ENCODE results near the gene TMPRSS6. TPM values are rescaled to one million over a fixed set of nuclear protein-coding genes. Genes with fewer than 3 reads are reported as not detected.

TMPRSS6 gene
- total RNA-seq, 1 donor from 2014 or later: not detected

DNA sequence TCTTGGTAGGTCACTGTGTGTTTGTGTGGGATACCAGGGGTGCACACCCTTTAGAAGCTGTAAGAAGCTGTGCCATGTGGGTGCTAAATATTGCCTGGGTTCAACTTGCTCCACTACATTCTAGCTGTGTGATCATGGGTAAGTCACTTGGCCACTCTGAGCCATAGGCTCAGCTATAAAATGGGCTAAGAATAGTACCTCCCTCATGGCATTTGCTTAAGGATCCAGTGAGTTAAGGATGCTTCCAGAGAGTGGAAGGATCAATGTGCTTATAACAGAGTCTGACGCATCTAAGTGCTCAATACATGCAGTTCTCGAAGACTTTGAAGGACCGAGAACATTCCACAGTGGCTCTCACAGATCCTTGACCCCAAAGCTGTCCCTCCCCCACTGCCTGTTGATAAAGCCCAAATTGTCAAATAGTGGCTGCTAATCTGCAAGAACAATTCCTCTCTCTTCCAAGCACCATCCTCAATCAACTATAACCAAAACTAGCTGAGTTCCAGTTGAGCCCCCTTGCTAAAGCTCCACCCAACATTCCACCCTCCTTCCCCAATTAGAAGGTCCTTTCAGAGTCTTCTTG lies 13.2 kb upstream of the TMPRSS6 start:
- Histone ChIP-seq H3K36me3 (no peaks in the 10 kb centered on the region), H3K4me1 (no peaks in the 10 kb centered on the region), H3K9me3 (no peaks in the 10 kb centered on the region), H3K27me3 (no peaks in the 10 kb centered on the region), H3K4me3 (no peak overlapping the region), H3K27ac (no peak overlapping the region)
- no peak for DNase-seq (ENCODE audit: extremely low spot score in 2 of 2)
- TF ChIP-seq, protein P1, sequence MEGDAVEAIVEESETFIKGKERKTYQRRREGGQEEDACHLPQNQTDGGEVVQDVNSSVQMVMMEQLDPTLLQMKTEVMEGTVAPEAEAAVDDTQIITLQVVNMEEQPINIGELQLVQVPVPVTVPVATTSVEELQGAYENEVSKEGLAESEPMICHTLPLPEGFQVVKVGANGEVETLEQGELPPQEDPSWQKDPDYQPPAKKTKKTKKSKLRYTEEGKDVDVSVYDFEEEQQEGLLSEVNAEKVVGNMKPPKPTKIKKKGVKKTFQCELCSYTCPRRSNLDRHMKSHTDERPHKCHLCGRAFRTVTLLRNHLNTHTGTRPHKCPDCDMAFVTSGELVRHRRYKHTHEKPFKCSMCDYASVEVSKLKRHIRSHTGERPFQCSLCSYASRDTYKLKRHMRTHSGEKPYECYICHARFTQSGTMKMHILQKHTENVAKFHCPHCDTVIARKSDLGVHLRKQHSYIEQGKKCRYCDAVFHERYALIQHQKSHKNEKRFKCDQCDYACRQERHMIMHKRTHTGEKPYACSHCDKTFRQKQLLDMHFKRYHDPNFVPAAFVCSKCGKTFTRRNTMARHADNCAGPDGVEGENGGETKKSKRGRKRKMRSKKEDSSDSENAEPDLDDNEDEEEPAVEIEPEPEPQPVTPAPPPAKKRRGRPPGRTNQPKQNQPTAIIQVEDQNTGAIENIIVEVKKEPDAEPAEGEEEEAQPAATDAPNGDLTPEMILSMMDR (IDR thresholded peaks at IDR 0.05): no peak
- TF ChIP-seq POLR2A (IDR thresholded peaks at IDR 0.05) (no peak), POLR2AphosphoS5 (IDR thresholded peaks at IDR 0.05; ENCODE audit: insufficient read depth in 1 of 2, low read depth in 1 of 2) (no peak)
- intact Hi-C loops (cut with DNase I): loop anchor here (10.0 kb wide), 1 partner anchor 498 kb away; no protein-coding TSS in a partner anchor

DNA sequence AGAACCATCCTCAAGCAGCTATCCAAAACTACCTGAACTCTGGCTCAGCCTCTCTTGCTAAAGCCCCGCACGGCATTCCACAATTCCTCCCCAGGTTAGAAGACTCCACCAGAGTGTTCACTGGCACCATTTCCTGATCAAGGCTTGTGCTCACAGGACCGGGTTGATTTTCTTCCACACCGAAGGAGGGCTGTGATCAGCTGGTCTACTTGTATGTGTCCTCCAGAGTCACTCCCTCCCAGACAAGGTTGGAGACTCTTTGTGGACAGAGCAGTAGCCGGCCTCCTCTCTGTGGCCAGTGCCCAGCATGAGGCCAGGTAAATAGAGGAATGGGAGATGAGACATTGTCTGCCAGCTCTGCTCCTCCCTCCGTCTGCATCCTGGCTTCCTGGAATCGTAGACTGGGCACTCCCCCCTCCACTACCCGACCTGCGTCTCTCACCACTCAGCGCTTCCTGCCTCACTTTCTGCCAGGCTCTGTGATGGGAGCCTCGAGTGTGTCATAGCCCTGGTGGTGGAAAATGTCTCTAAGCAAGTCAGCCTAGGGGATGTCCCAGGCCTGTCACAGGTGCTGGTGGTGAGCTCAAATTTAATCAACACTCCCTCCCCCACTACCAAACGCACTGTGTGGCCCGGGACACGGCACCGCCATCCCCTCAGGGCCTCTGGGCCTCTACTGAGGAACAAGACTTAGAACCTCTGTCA lies 12.5 kb upstream of the TMPRSS6 start:
- Histone ChIP-seq H3K27me3 (no peaks in the 10 kb centered on the region), H3K4me3 (no peak overlapping the region), H3K4me1 (no peaks in the 10 kb centered on the region), H3K27ac (no peak overlapping the region), H3K36me3 (no peaks in the 10 kb centered on the region), H3K9me3 (no peaks in the 10 kb centered on the region)
- DNase-seq (ENCODE audit: extremely low spot score in 2 of 2): no peak
- intact Hi-C loops (cut with DNase I): loop anchor here (10.0 kb wide), 1 partner anchor 497 kb away; no protein-coding TSS in a partner anchor
- TF ChIP-seq, protein P1 (IDR thresholded peaks at IDR 0.05): no peak
- TF ChIP-seq POLR2AphosphoS5 (IDR thresholded peaks at IDR 0.05; ENCODE audit: insufficient read depth in 1 of 2, low read depth in 1 of 2): peak in 1 of 2 donors; percentile 26
- no peak for TF ChIP-seq POLR2A (IDR thresholded peaks at IDR 0.05)

DNA sequence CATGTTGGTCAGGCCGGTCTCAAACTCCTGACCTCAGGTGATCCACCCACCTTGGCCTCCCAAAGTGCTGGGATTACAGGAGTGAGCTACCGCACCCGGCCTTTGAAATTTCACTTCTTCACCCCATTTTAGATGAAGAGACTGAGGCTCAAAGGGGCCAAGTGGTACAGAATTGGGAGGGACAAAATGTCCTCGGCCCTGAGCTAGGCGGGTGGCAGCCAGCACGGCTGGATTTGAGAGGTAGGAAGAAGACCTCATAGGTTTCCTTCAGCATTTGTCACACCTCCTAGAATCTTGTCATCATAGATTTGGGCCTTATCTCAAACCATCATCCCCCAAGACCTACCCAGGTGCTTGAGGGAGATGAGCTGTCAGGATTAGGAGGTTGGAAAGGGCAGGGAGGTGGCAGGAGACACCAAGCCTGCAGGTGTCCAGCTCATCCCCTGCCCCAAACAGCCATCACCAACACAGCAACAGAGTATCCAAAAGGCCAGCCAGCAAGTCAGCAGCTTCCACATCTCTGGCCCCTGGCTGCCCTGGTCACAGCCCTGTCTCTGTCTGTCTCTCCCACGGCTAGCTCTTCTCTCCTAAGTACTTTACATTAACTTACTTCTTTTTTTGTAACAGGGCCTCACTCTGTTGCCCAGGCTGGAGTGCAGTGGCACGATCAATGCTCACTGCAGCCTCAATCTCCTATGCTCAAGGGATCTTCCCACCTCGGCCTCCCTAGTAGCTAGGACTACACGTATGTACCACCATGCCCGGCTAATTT lies 11.2 kb upstream of the TMPRSS6 start:
- Histone ChIP-seq H3K27me3 (no peaks in the 10 kb centered on the region), H3K36me3 (no peaks in the 10 kb centered on the region), H3K9me3 (no peaks in the 10 kb centered on the region), H3K4me1 (no peaks in the 10 kb centered on the region), H3K4me3 (no peak overlapping the region), H3K27ac (no peak overlapping the region)
- intact Hi-C loops (cut with DNase I): loop anchor here (10.0 kb wide), 1 partner anchor 496 kb away; no protein-coding TSS in a partner anchor
- DNase-seq (ENCODE audit: extremely low spot score in 2 of 2): no peak
- TF ChIP-seq POLR2AphosphoS5 (IDR thresholded peaks at IDR 0.05; ENCODE audit: insufficient read depth in 1 of 2, low read depth in 1 of 2) (no peak), POLR2A (IDR thresholded peaks at IDR 0.05) (no peak)
- TF ChIP-seq, protein P1 (IDR thresholded peaks at IDR 0.05): no peak

DNA sequence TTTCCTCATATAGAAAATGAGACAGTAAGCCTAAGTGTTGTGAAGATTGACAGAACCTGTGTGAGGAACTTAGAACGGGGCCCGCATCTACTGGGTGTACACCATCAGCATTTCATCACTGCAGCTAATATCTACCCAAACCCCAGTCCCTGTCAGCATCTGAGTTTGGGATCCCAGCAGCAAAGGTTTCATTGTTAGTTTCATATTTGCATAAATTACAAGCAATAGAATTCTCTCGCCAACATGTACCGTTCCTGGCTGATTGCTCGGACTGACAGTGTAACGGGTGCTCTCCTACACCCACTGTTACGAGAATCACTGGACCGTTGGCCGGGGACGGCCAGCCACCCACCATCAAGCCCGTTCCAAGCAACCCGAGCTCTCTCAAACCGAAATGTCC lies 10.4 kb upstream of the TMPRSS6 start:
- Histone ChIP-seq H3K4me1 (no peaks in the 10 kb centered on the region), H3K4me3 (no peak overlapping the region), H3K9me3 (no peaks in the 10 kb centered on the region), H3K27me3 (no peaks in the 10 kb centered on the region), H3K36me3 (no peaks in the 10 kb centered on the region), H3K27ac (no peak overlapping the region)
- intact Hi-C loops (cut with DNase I): loop anchor here (10.0 kb wide), 1 partner anchor 495 kb away; no protein-coding TSS in a partner anchor
- no peak for DNase-seq (ENCODE audit: extremely low spot score in 2 of 2)
- TF ChIP-seq, protein P1 (IDR thresholded peaks at IDR 0.05): no peak
- TF ChIP-seq POLR2AphosphoS5 (IDR thresholded peaks at IDR 0.05; ENCODE audit: insufficient read depth in 1 of 2, low read depth in 1 of 2): no peak
- no peak for TF ChIP-seq POLR2A (IDR thresholded peaks at IDR 0.05)
